Endothelial cell (in vitro differentiated cells): ENCODE data around the gene NT5C3B. TPM values are rescaled to one million over a fixed set of nuclear protein-coding genes. Genes with fewer than 3 reads are reported as not detected.
"Not testable (repeated sequence)": the region's sequence is repeated elsewhere in the genome, so short reads cannot be mapped to it uniquely, and the experiment has no call there.

ENCODE experiments used
- DNase-seq: peaks from one replicate; pipeline ENCODE4 v3.0.0; 2021; ENCODE audit warnings: low spot score
- H3K27ac Mint-ChIP-seq: one replicate; pipeline ENCODE4 v1.8.0; 2021; ENCODE audit warnings: mixed read lengths, inconsistent platforms; ENCODE audit not compliant: unreplicated experiment
- H3K27me3 Mint-ChIP-seq: one replicate; pipeline ENCODE4 v1.8.0; 2021; ENCODE audit warnings: mild to moderate bottlenecking, moderate library complexity, mixed read lengths, inconsistent platforms; ENCODE audit not compliant: unreplicated experiment
- H3K36me3 Mint-ChIP-seq: one replicate; pipeline ENCODE4 v1.8.0; 2021; ENCODE audit warnings: mild to moderate bottlenecking, low read depth, mixed read lengths, inconsistent platforms; ENCODE audit not compliant: unreplicated experiment
- H3K4me1 Mint-ChIP-seq: one replicate; pipeline ENCODE4 v1.8.0; 2021; ENCODE audit warnings: mild to moderate bottlenecking, mixed read lengths, inconsistent platforms; ENCODE audit not compliant: unreplicated experiment
- H3K4me3 Mint-ChIP-seq: one replicate; pipeline ENCODE4 v1.8.0; 2021; ENCODE audit warnings: mild to moderate bottlenecking, mixed read lengths, inconsistent platforms; ENCODE audit not compliant: unreplicated experiment
- H3K9me3 Mint-ChIP-seq: one replicate; pipeline ENCODE4 v1.8.0; 2021; ENCODE audit warnings: mixed read lengths, inconsistent platforms; ENCODE audit not compliant: unreplicated experiment
- total RNA-seq: library from RNA; stranded (reverse); fragmentation: NEBNext Ultra II Directional; extraction: Animal tissue kit (Norgen Biotek cat#: 25700); gene quantifications from one replicate; pipeline ENCODE4 v1.2.1, GENCODE V29; 2021; ENCODE audit not compliant: unreplicated experiment
- TF ChIP-seq, protein P1 (sequence below): fragments of 200-600 bp; sonication (generic); IDR thresholded peaks from one replicate; pipeline ENCODE4 v1.5.0; 2021; ENCODE audit warnings: antibody characterized with exemption; ENCODE audit not compliant: unreplicated experiment

Gene NT5C3B
- total RNA-seq, 1 donor from 2014 or later: 79.9 TPM

DNA sequence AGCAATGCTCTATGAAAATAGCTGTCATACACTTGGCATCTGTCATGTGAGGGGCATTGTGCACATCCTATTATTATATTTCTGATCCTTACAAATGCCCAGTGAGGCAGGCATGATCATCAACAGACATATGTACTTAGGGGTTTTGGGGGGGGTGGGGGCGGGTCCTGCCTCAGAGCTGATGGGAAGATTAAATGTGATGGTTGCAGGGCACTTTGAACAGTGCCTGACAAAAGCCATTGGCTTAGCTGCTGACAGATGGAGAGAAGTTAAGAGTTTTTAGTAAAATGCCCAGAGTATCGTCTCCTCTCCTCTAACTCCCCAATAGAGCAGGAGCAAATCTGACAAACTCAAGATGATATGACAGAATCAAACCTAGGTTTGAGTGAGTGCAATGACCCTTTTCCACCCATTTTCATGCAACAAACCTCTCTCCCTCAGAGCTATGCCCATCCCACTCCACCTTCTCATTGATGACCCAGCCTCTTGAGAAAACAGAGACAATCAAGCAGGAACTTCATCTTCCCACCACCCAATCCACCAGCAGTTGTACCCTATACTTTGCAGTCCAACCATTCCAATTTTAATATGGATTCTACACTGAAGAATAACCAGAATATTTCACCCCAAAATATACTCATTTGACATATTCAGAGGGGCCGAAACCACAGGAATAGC lies 24.4 kb upstream of the NT5C3B start:
- Mint-ChIP-seq H3K36me3 (no peaks in the 10 kb centered on the region), H3K4me3 (no peak overlapping the region), H3K27ac (no peak overlapping the region), H3K4me1 (no peaks in the 10 kb centered on the region), H3K9me3 (no peaks in the 10 kb centered on the region), H3K27me3 (peaks cover 2% of the 10 kb centered on the region)
- TF ChIP-seq, protein P1, sequence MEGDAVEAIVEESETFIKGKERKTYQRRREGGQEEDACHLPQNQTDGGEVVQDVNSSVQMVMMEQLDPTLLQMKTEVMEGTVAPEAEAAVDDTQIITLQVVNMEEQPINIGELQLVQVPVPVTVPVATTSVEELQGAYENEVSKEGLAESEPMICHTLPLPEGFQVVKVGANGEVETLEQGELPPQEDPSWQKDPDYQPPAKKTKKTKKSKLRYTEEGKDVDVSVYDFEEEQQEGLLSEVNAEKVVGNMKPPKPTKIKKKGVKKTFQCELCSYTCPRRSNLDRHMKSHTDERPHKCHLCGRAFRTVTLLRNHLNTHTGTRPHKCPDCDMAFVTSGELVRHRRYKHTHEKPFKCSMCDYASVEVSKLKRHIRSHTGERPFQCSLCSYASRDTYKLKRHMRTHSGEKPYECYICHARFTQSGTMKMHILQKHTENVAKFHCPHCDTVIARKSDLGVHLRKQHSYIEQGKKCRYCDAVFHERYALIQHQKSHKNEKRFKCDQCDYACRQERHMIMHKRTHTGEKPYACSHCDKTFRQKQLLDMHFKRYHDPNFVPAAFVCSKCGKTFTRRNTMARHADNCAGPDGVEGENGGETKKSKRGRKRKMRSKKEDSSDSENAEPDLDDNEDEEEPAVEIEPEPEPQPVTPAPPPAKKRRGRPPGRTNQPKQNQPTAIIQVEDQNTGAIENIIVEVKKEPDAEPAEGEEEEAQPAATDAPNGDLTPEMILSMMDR: no peak
- DNase-seq: no peak

DNA sequence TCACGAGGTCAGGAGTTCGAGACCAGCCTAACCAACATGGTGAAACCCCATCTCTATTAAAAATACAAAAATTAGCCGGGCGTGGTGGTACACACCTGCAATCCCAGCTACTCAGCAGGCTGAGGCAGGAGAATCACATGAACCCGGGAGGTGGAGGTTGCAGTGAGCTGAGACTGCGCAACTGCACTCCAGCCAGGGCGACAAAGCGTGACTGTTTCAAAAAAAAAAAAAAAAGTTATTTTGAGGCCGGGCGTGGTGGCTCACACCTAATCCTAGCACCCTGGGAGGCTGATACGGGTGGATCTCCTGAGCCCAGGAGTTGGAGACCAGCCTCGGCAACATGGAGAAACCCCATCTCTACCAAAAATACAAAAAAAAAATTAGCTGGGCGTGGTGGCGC lies 15.3 kb upstream of the NT5C3B start:
- not testable (repeated sequence) for H3K9me3 Mint-ChIP-seq, H3K4me3 Mint-ChIP-seq, H3K36me3 Mint-ChIP-seq, H3K27me3 Mint-ChIP-seq, DNase-seq, H3K4me1 Mint-ChIP-seq, H3K27ac Mint-ChIP-seq

DNA sequence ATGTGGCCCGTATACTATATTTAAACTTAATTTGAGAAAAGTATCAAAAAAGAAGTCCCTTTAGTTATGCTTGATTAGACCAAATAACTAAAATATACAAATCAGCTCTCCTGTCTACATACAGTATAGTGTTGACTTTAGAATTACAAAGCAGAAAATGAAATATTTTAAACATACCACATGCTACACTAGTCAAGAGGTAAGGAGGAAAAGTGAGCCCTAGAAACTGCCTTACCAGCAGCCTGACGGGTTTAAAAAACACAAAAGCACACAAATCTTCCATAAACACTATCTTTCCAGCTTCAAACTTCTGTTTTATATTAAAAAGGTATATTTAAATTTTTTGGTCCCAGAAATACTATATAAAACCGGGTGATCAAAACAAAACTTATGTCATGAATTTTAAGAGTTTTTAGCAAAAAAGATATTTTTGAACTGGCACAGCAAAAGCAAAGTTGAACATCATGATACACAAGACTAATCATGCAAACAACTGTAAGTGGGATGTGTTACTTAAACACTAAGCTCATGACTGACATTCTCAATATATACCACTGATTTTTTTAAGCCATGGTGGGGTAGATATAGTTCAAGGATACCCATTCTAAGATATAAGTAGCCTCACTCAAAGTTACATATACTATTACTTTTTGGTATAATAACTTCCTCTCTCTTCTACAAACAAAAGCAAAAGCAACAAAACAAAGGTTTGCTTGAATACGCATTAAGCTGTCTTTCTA lies 13.4 kb upstream of the NT5C3B start:
- Mint-ChIP-seq H3K9me3 (no peaks in the 10 kb centered on the region), H3K27me3 (no peaks in the 10 kb centered on the region), H3K27ac (no peak overlapping the region), H3K4me1 (no peaks in the 10 kb centered on the region), H3K36me3 (peaks cover 3% of the 10 kb centered on the region), H3K4me3 (no peak overlapping the region)
- TF ChIP-seq, protein P1: no peak
- DNase-seq: no peak

DNA sequence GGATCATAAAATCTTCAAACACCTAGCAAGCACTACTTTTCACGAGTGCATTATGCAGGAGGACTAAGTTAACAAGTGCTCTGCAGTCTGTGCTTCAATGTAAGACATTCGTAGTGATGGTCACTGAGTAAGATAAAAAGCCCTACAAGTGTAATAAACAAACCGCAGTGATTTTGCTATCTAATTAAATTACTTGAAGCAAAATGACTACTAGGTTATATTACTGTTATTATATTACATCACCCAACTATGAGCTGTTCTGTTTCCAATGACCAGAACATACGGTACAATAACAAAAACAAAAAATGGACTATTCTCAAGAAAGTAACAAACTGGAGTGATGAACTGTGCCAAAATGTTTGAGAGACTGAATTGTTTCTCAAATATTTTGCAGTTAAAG lies 12.8 kb upstream of the NT5C3B start:
- no peak overlapping the region for H3K4me3 Mint-ChIP-seq
- H3K27ac Mint-ChIP-seq: no peak overlapping the region
- H3K9me3 Mint-ChIP-seq: no peaks in the 10 kb centered on the region
- no peaks in the 10 kb centered on the region for H3K27me3 Mint-ChIP-seq
- TF ChIP-seq, protein P1: no peak
- H3K4me1 Mint-ChIP-seq: no peaks in the 10 kb centered on the region
- DNase-seq: no peak
- peaks cover 3% of the 10 kb centered on the region for H3K36me3 Mint-ChIP-seq

DNA sequence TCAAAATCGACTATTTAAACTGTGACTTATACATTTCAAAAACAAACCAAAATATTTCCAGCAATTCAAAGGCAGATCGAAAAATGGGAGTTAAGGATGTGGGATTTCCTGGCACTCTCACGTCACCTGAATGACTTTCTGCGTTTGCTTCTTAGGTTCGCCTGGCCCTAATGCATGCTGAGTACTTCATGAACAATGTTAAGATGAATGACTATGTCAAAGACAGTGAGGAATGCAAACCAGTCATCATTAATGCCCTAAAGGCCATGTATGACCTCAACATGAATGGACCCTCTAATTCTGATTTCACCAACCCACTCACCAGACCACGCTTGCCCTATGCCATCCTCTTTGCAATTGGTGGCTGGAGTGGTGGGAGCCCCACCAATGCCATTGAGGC lies 8.9 kb upstream of the NT5C3B start:
- Mint-ChIP-seq H3K27me3 (no peaks in the 10 kb centered on the region), H3K27ac (no peak overlapping the region), H3K36me3 (peaks cover 3% of the 10 kb centered on the region), H3K4me3 (no peak overlapping the region), H3K4me1 (no peaks in the 10 kb centered on the region), H3K9me3 (no peaks in the 10 kb centered on the region)
- TF ChIP-seq, protein P1: no peak
- DNase-seq: no peak

DNA sequence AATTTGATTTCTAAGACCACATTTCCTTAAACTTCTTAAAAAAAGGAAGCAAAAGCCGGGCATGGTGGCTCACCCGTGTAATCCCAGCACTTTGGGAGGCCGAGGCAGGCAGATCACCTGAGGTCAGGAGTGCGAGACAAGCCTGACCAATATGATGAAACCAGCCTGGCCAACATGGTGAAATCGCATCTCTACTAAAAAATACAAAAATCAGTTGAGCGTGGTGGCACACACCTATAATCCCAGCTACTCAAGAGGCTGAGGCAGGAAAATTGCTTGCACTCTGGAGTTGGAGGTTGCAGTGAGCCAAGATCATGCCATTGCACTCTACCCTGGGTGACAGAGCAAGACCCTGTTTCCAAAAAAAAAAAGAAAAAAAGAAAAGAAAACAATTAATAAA lies 4.7 kb upstream of the NT5C3B start:
- not testable (repeated sequence) for H3K4me3 Mint-ChIP-seq, H3K27ac Mint-ChIP-seq, H3K36me3 Mint-ChIP-seq

DNA sequence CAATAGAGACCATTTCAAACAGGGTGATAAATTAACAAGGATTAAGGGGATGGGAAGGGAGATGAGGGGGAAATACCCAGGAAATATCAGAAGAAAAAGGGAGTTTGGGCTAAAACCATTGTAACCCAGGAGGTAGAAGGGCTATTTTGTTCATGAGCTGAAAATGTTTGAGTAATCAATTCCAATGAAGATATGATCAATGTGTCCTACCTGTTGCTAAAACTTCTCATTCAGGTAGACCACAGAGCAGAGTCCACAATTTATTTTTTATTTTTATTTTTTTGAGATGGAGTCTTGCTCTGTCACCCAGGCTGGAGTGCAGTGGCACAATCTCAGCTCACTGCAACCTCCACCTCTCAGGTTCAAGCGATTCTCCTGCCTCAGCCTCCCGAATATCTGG lies 3.4 kb upstream of the NT5C3B start:
- not testable (repeated sequence) for H3K36me3 Mint-ChIP-seq, H3K4me3 Mint-ChIP-seq, H3K9me3 Mint-ChIP-seq, DNase-seq, H3K27me3 Mint-ChIP-seq, H3K27ac Mint-ChIP-seq, H3K4me1 Mint-ChIP-seq

More for the DNA sequence above, 4.7 kb upstream of the NT5C3B start:
- DNase-seq, H3K9me3 Mint-ChIP-seq, H3K4me1 Mint-ChIP-seq, H3K27me3 Mint-ChIP-seq: not testable (repeated sequence)
